Esophagus (tissue), 2 donors: ENCODE measurements around the gene NOS2. TPM values are rescaled to one million over a fixed set of nuclear protein-coding genes. Genes with fewer than 3 reads are reported as not detected.
A peak's percentile ranks its signal among the peaks of the same experiment; 100 is the strongest.

ENCODE experiments used
- H3K27ac ChIP-seq, 2 donors: one replicate each; pipeline ENCODE4 v1.5.1; 2013; ENCODE audit warnings: low read depth in 2 of 2, mild to moderate bottlenecking in 2 of 2, inconsistent platforms in 1 of 2, low read length in 1 of 2, moderate library complexity in 1 of 2
- H3K27me3 ChIP-seq, 2 donors: one replicate each; pipeline ENCODE4 v1.6.1; 2013; ENCODE audit warnings: low read length in 2 of 2, control low read depth in 1 of 2, mild to moderate bottlenecking in 1 of 2; ENCODE audit not compliant: insufficient read depth in 2 of 2, control insufficient read depth in 1 of 2
- H3K36me3 ChIP-seq, 2 donors: one replicate each; pipeline ENCODE4 v1.6.1; 2013; ENCODE audit warnings: low read length in 1 of 2; ENCODE audit not compliant: control insufficient read depth in 2 of 2, insufficient read depth in 2 of 2
- H3K4me1 ChIP-seq, 2 donors: one replicate each; pipeline ENCODE4 v1.6.1; 2013; ENCODE audit warnings: low read length in 1 of 2; ENCODE audit not compliant: control insufficient read depth in 2 of 2, insufficient read depth in 2 of 2
- H3K4me3 ChIP-seq, 2 donors: one replicate each; pipeline ENCODE4 v1.5.1; 2013; ENCODE audit warnings: low read length in 2 of 2, mild to moderate bottlenecking in 2 of 2, low read depth in 1 of 2, moderate library complexity in 1 of 2
- H3K9me3 ChIP-seq, 2 donors: one replicate each; pipeline ENCODE4 v1.6.1; 2013; ENCODE audit warnings: mild to moderate bottlenecking in 2 of 2, low read depth in 1 of 2, low read length in 1 of 2, moderate library complexity in 1 of 2; ENCODE audit not compliant: control insufficient read depth in 2 of 2, insufficient read depth in 1 of 2
- WGBS, 2 donors: extraction: QIAGEN DNeasy Blood & Tissue Kit; methylation state at CpG; one replicate each; pipeline ENCODE4 v1.1.7; 2013; 5-methylcytosine and 5-hydroxymethylcytosine counted together
- polyA plus RNA-seq, 2 donors: library from polyadenylated mRNA; stranded (reverse); fragments of 200-250 nt; gene quantifications; one replicate each; pipeline ENCODE4 v1.2.3, GENCODE V29; 2013
- donor health status: healthy with polysubstance abuse.
- donor health status: Bipolar disorder and iron deficiency.

NOS2 gene
- polyA plus RNA-seq, 2 donors = 0.04 to 0.26 TPM

GRCh38 chr17:27809555-27809954 lies 9.2 kb upstream of the NOS2 start:
- Histone ChIP-seq H3K9me3 (no peaks in the 10 kb centered on the region), H3K27ac (no peak overlapping the region), H3K4me1 (peaks cover 5 to 15% of the 10 kb centered on the region in 2 donors), H3K36me3 (no peaks in the 10 kb centered on the region), H3K4me3 (no peak overlapping the region), H3K27me3 (no peaks in the 10 kb centered on the region)
- 97 to 98% methylated on average over 1 of the region's 1 CpG for WGBS, 2 donors

GRCh38 chr17:27808628-27809027 lies 8.3 kb upstream of the NOS2 start:
- Histone ChIP-seq H3K36me3 (no peaks in the 10 kb centered on the region), H3K4me1 (peaks cover 5 to 15% of the 10 kb centered on the region in 2 donors)
- 59 to 65% methylated on average over 4 of the region's 4 CpGs for WGBS, 2 donors

GRCh38 chr17:27807567-27808470 lies 7.5 kb upstream of the NOS2 start:
- no peak overlapping the region for H3K27ac ChIP-seq
- H3K4me1 ChIP-seq = peaks cover 5 to 15% of the 10 kb centered on the region in 2 donors
- no peaks in the 10 kb centered on the region for H3K27me3 ChIP-seq
- no peak overlapping the region for H3K4me3 ChIP-seq
- no peaks in the 10 kb centered on the region for H3K36me3 ChIP-seq
- 54 to 71% methylated on average over 17 of the region's 17 CpGs for WGBS, 2 donors
- H3K9me3 ChIP-seq = no peaks in the 10 kb centered on the region

More at GRCh38 chr17:27808628-27809027, 8.3 kb upstream of the NOS2 start:
- H3K27ac ChIP-seq = no peak overlapping the region
- no peaks in the 10 kb centered on the region for H3K9me3 ChIP-seq
- H3K27me3 ChIP-seq = no peaks in the 10 kb centered on the region
- no peak overlapping the region for H3K4me3 ChIP-seq

- Histone ChIP-seq H3K27ac (peak overlapping the region in 1 of 2 donors; percentile 35), H3K4me3 (peak overlapping the region in 1 of 2 donors; percentile 23), H3K36me3 (no peaks in the 10 kb centered on the region), H3K4me1 (peaks cover 0 to 10% of the 10 kb centered on the region in 2 donors), H3K9me3 (no peaks in the 10 kb centered on the region), H3K27me3 (no peaks in the 10 kb centered on the region)
- WGBS, 2 donors = 2 to 3% methylated on average over 14 of the region's 14 CpGs
These were observed 5.3 kb upstream of the NOS2 start for GRCh38 chr17:27805520-27806146.

- no peak overlapping the region for H3K4me3 ChIP-seq
- H3K36me3 ChIP-seq = no peaks in the 10 kb centered on the region
- H3K27ac ChIP-seq = no peak overlapping the region
- no peaks in the 10 kb centered on the region for H3K9me3 ChIP-seq
- H3K27me3 ChIP-seq = no peaks in the 10 kb centered on the region
- H3K4me1 ChIP-seq = peaks cover 0 to 10% of the 10 kb centered on the region in 2 donors
- 80 to 81% methylated on average over 10 of the region's 10 CpGs for WGBS, 2 donors
These were observed 3.8 kb upstream of the NOS2 start for GRCh38 chr17:27804113-27804512.

- peaks cover 0 to 10% of the 10 kb centered on the region in 2 donors for H3K4me1 ChIP-seq
- H3K4me3 ChIP-seq = no peak overlapping the region
- H3K36me3 ChIP-seq = no peaks in the 10 kb centered on the region
- H3K27me3 ChIP-seq = no peaks in the 10 kb centered on the region
- H3K27ac ChIP-seq = no peak overlapping the region
- H3K9me3 ChIP-seq = no peaks in the 10 kb centered on the region
- 77 to 79% methylated on average over 7 of the region's 7 CpGs for WGBS, 2 donors
These were observed 2.8 kb upstream of the NOS2 start for GRCh38 chr17:27802962-27803680.

- Histone ChIP-seq H3K27ac (no peak overlapping the region), H3K27me3 (no peaks in the 10 kb centered on the region), H3K9me3 (no peaks in the 10 kb centered on the region), H3K4me1 (peaks cover 0 to 3% of the 10 kb centered on the region in 2 donors), H3K36me3 (no peaks in the 10 kb centered on the region), H3K4me3 (no peak overlapping the region)
- WGBS, 2 donors = 79 to 83% methylated on average over 2 of the region's 2 CpGs
These were observed 1.7 kb upstream of the NOS2 start for GRCh38 chr17:27802033-27802432.

- Histone ChIP-seq H3K4me1 (peaks cover 0 to 1% of the 10 kb centered on the region in 2 donors), H3K9me3 (no peaks in the 10 kb centered on the region), H3K27ac (no peak overlapping the region), H3K36me3 (no peaks in the 10 kb centered on the region), H3K27me3 (peaks cover 0 to 3% of the 10 kb centered on the region in 2 donors), H3K4me3 (no peak overlapping the region)
- WGBS, 2 donors = 73 to 82% methylated on average over 8 of the region's 8 CpGs
These were observed 2.0 kb downstream of the NOS2 start for GRCh38 chr17:27798376-27798775.

DNA sequence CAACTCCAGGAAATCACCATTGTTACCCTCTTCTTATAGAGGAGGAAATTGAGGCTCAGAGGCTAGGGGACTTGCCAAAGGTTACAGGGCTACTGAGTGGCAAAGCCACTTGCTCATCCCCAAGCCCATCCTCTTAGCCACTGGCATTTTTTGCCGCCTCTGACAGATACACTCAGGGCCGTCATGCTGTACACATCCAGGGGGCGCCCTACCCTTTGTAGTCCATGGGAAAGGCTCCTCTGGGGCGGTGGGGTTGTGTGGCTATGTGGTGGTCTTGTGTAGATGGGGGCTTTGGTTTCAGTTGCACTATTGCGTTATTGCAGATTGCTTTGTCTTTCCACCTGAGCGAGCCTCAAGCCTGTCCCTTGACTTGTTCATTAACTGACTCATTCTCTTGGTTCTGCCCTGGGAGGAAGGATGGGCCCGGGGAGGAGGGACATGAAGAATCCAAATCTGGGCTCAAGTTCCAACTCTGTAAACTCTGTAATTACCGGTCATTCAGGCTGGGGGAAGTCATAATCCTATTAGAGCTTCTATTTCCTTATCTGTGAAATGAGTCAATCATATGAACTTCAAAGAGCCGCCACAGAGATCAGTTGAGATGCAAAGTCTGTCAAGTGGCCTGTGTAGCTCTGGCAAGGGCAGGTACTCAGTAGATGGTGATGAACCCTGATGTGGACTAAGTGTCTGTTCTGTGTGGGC lies 2.8 kb downstream of the NOS2 start:
- Histone ChIP-seq H3K27me3 (peaks cover 0 to 3% of the 10 kb centered on the region in 2 donors), H3K4me1 (peaks cover 0 to 3% of the 10 kb centered on the region in 2 donors), H3K36me3 (no peaks in the 10 kb centered on the region), H3K27ac (peak overlapping the region in 1 of 2 donors; percentile 44), H3K9me3 (no peaks in the 10 kb centered on the region), H3K4me3 (no peak overlapping the region)
- WGBS, 2 donors = 53 to 70% methylated on average over 9 of the region's 9 CpGs
